HG03457 (cell line): ENCODE results near the gene IDH3B.
"Not testable (repeated sequence)": the region's sequence is repeated elsewhere in the genome, so short reads cannot be mapped to it uniquely, and the experiment has no call there.

Source experiments
- ATAC-seq: cut with Tn5 transposase; IDR thresholded peaks from one replicate; pipeline ENCODE4 v1.9.1; 2021; ENCODE audit warnings: moderate number of reproducible peaks; ENCODE audit not compliant: unreplicated experiment

IDH3B gene

GRCh38 chr20:2663887-2664719 lies at the start of gene IDH3B:
TSS of gene IDH3B (minus strand) at chr20:2664216. CDS start at chr20:2664188, 28 bp downstream.
- ATAC-seq: peak; percentile 61

GRCh38 chr20:2713285-2713684 lies 49.3 kb upstream of the IDH3B start:
- ATAC-seq: no peak

GRCh38 chr20:2709205-2709981 lies 45.4 kb upstream of the IDH3B start:
- no peak for ATAC-seq

DNA sequence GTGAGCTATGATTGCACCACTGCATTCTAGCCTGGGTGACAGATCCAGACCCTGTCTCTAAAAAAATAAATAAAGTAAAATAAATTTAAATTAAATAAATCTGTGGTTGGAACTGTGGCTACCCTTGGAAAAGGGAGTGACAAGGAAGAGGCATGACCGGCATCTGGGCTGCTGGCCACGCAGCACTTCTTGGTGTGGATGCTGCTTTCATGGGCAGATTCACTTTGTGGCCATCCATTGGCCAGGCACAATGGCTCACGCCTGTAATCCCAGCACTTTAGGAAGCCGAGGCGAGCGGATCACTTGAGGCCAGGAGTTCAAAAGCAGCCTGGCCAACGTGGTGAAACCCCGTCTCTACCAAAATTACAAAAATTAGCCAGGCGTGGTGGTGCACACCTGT lies 44.6 kb upstream of the IDH3B start:
- ATAC-seq: no peak

DNA sequence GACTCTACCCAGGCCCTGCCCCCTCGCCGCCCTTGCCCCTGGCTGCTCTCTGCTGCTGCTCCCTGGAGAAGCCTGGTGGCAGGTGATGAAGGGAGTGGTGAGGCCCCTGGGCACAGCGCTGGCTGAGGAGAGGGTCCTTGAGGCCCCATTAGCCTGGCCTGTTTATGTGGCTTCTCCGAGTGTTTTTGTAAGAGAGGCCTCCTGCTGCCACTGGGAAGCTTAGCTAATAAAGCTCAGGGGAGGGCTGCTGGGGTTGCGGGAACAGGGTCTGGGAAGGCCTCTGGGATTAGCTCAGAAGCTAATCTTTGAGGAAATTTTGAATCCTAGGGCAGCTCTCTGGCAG lies 44.0 kb upstream of the IDH3B start:
- no peak for ATAC-seq

DNA sequence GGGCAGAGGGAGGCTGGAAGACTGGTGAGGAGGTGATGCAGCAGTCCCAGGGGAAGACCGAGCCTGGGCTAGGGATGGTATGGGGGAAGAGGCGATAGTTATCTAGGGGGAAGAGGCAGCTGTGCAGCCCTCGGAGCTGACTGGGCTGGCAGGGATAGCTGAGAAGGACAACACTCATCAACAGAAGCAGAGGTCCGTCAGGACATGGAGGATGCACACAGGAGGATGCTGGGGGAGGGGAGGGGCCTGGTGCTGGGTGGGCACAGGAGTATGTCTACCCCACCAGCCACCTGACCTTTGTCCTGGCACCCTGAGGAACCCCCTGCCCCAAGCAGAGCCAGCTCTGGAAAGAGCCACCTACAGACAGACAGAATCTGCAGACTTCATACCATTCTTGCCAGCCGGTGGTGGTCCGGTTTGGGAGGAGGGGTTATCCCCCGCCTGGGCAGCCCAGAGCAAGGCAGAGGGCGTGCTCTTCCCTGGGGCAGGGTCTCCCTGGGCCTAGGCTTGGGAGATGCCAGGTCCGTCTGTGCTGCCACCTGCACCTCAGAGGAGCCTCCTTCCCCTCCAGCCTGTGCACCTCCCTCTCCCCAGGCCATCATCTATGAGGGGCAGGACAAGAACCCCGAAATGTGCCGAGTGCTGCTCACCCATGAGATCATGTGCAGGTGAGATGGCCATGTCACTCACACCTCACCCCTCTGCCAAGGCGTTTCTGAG lies 43.5 kb upstream of the IDH3B start:
- ATAC-seq: no peak

GRCh38 chr20:2706688-2707352 lies 42.8 kb upstream of the IDH3B start:
- ATAC-seq: no peak

DNA sequence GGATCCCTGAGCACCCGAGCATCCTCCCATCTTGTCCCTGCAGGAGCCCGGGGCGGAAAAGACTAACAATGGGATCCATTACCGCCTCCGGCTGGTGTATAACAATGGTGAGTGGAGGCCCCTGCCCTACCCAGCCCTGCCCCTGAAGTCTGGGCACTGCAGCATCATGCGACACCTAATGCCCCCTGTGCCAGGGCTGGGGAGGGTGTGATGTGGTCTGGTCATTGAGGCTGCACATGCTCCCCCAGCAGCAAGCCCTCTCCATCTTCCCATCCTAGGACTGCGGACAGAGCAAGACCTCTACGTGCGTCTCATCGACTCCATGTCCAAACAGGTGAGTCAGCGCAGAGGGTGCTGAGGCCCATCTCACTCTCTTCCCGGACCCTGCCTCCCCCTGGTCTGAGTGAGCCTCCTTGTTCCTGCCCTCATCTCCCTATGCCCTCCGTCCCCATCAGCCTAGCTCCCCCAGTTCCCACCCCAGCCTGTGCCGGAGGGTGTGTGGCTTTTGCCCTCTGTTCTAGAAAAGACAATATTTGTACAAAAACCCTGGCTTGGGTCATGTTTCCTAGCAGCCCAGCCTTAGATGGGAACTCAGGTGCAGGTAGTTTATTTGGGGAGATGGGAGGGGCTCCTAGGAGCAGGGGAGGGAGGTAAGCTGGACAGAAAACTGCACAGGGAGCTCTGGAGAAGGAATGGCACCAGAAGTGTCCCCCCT lies 42.1 kb upstream of the IDH3B start:
- ATAC-seq: no peak

- no peak for ATAC-seq
Observed at GRCh38 chr20:2703716-2704475, 39.9 kb upstream of the IDH3B start.

DNA sequence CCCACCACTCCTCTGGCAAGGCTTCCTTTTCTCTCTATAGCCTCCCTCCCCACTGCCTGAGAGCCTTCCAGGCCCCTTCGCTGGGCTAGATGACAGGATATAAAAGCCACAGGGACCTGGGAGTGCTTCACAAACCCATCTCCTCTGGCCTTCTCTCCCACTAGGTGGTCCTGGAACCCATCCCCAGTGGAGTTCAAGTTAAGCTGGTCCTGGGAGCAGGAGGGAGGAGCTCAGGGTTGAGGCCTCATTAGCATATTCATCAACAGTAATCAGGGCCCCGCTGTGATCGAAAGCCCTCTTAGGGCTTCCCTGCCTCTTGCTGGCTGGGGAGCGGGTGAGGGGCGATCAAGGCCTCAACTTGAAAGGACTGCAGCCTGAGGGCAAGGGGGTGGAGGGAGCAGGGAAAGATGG lies 37.7 kb upstream of the IDH3B start:
- no peak for ATAC-seq

GRCh38 chr20:2700913-2701620 lies 37.1 kb upstream of the IDH3B start:
- ATAC-seq: no peak

DNA sequence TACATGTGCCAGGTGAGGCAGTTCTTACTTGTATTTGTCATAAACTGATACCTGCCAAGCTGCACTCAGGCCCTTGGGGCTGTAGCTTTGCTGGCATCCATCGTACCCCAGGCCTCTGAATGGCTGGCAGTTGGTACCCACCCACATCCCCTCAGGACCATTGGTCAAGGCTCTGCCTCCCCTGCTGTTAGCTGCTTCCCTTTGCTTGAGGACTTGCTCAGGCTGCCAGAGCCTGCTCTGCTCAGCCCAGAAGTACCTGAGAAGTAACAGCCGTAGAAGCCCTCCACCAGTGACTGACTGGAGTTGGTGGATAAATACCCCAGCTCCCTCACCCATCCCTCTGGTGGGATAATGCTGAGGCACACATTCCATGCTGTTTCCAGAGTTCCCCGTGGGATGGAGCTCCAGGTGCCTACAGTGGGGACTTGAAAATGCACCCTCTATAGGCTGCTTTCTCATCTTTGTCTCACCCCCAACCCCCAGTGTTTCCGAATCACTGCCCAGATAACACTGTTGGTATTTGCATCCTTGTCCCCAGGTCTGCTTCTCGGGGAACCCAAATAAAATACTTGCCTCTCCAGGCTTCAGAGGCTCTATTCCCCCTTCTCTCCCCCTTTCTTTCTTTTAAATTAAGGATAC lies 35.9 kb upstream of the IDH3B start:
- ATAC-seq: no peak

DNA sequence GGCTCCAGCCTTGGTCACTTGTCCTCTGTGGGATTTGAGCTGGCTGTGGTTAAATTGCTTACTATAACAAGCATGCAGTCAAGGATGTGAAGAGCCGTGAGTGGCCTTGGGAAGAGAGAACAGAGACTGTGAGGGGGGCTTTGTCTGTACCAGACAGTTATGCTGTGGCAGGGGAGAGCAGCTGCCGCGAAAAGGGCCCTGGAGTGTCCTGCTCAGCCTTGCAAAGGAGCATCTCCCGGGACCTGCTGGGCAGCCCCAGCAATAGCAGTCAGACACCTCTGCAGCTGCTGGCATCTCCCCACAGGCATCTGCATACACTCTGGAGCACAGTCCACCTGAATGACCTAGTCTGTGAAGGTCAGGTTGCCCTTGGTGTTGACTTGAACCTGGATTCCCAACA lies 34.9 kb upstream of the IDH3B start:
- no peak for ATAC-seq

- ATAC-seq: no peak
Observed at GRCh38 chr20:2698186-2698817, 34.3 kb upstream of the IDH3B start.

DNA sequence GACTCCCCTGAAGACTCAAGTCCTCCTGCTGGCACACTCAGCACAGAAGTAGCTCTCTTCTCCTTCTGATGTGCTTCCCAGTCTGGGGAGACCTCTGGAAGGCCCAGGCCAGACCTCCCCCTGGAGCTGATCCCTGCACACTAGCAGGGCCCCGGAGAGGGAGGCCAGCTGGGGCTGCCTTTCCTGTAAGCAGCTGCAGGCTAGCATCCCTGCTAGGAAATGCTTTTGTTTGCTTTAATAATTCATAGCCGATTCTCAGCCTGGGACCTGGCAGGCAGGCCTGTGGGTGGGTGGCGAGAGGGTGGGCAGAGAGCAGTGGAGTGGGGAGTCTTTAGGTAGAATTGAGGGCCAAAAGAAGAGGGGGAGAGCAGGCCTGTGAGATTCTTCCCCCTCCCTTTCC lies 33.8 kb upstream of the IDH3B start:
- ATAC-seq: no peak

DNA sequence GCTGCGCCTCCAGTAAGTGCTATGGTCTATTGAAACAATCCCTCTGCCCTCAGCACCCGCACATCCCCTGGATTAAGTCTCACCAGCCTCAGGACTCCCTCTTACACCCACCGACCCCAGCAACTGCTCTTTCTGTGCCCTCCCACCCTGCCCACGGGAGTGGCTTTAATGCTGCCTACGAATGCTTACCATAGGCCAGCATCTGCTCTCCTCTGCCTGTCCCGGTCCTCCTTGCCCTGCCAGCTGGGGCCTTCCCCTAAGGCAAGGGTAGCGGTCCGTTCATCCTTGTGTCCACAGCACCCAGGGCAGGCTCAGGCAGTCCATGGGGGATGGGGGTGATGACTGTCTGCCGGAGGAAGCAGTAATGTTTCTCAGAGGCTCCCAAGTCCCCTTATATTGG lies 32.6 kb upstream of the IDH3B start:
- no peak for ATAC-seq

DNA sequence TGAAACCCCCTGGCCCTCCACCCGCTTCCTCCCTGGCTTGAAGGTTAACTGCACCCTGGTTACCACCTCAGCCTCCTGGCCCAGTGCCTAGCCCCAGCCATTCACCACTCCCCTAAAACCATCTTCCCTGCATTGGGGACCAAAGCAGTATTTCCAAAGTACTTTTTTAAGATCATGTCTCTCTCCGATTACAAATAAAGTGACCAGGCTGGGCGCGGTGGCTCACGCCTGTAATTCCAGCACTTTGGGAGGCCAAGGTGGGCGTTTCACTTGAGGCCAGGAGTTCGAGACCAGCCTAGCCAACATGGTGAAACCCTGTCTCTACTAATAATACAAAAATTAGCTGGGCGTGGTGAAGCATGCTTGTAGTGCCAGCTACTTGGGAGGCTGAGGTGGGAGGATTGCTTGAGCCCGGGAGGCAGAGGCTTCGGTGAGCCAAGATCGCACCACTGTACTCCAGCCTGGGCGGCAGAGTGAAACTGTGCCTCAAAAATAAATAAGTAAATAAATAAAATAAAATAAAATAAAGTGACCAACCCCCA lies 32.0 kb upstream of the IDH3B start:
- not testable (repeated sequence) for ATAC-seq
